Activated T-cell treated with anti-CD3 and anti-CD28 coated beads, Interleukin-2, amount 50 U/mL, for 24 hours (primary cell): ENCODE measurements around the gene GABRR1.

Experiments used
- DNase-seq: peaks from one replicate; pipeline ENCODE4 v3.0.0-alpha.2; 2020
- H3K27ac Mint-ChIP-seq: 2 replicates; pipeline ENCODE4 v1.8.0; 2020; ENCODE audit warnings: mild to moderate bottlenecking, mixed read lengths
- H3K27me3 Mint-ChIP-seq: 2 replicates; pipeline ENCODE4 v1.8.0; 2020; ENCODE audit warnings: mixed read lengths
- H3K36me3 Mint-ChIP-seq: 2 replicates; pipeline ENCODE4 v1.8.0; 2020; ENCODE audit warnings: low read depth, mixed read lengths
- H3K4me1 Mint-ChIP-seq: 2 replicates; pipeline ENCODE4 v1.8.0; 2020; ENCODE audit warnings: low read depth, mixed read lengths
- H3K4me3 Mint-ChIP-seq: 2 replicates; pipeline ENCODE4 v1.8.0; 2020; ENCODE audit warnings: mild to moderate bottlenecking, moderate library complexity, mixed read lengths
- H3K9me3 Mint-ChIP-seq: 2 replicates; pipeline ENCODE4 v1.8.0; 2020; ENCODE audit warnings: mixed read lengths

Gene GABRR1

GRCh38 chr6:89200706-89201215 lies 16.4 kb downstream of the GABRR1 start:
- H3K4me3 Mint-ChIP-seq = no peak overlapping the region
- no peak overlapping the region for H3K27ac Mint-ChIP-seq
- no peaks in the 10 kb centered on the region for H3K36me3 Mint-ChIP-seq
- peaks cover 3% of the 10 kb centered on the region for H3K27me3 Mint-ChIP-seq
- H3K4me1 Mint-ChIP-seq = no peaks in the 10 kb centered on the region
- no peaks in the 10 kb centered on the region for H3K9me3 Mint-ChIP-seq
- DNase-seq = no peak

GRCh38 chr6:89199579-89199978 lies 17.6 kb downstream of the GABRR1 start:
- no peaks in the 10 kb centered on the region for H3K36me3 Mint-ChIP-seq
- no peak for DNase-seq
- peaks cover 4% of the 10 kb centered on the region for H3K9me3 Mint-ChIP-seq
- peaks cover 3% of the 10 kb centered on the region for H3K27me3 Mint-ChIP-seq
- H3K27ac Mint-ChIP-seq = no peak overlapping the region
- no peak overlapping the region for H3K4me3 Mint-ChIP-seq
- no peaks in the 10 kb centered on the region for H3K4me1 Mint-ChIP-seq

DNA sequence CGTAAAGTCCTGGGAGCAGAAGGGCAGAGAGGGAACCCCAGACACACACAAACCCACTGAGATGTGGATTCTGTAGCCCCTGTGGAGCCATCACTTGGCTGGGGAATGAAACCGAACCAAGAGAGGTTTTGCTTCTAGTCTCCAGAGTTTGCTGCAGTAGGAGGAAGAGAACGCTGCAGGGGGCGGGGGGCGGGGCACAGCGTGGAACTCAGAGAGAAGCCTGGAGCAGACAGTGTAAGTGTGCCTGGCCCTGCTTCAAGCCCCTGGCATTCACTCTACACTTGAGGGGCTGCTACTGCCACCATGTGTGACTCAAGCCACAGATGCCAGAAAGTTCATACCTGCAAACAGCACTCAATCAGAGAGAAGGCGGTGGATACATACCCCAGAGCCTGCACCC lies 18.9 kb downstream of the GABRR1 start:
- no peak overlapping the region for H3K27ac Mint-ChIP-seq
- no peak for DNase-seq
- H3K27me3 Mint-ChIP-seq = peaks cover 3% of the 10 kb centered on the region
- peaks cover 15% of the 10 kb centered on the region for H3K9me3 Mint-ChIP-seq
- no peaks in the 10 kb centered on the region for H3K4me1 Mint-ChIP-seq
- H3K4me3 Mint-ChIP-seq = no peak overlapping the region
- H3K36me3 Mint-ChIP-seq = no peaks in the 10 kb centered on the region

GRCh38 chr6:89197141-89197540 lies 20.0 kb downstream of the GABRR1 start:
- DNase-seq = no peak
- Mint-ChIP-seq H3K36me3 (no peaks in the 10 kb centered on the region), H3K27me3 (peaks cover 6% of the 10 kb centered on the region), H3K27ac (no peak overlapping the region), H3K4me1 (no peaks in the 10 kb centered on the region), H3K4me3 (no peak overlapping the region), H3K9me3 (peaks cover 15% of the 10 kb centered on the region)

DNA sequence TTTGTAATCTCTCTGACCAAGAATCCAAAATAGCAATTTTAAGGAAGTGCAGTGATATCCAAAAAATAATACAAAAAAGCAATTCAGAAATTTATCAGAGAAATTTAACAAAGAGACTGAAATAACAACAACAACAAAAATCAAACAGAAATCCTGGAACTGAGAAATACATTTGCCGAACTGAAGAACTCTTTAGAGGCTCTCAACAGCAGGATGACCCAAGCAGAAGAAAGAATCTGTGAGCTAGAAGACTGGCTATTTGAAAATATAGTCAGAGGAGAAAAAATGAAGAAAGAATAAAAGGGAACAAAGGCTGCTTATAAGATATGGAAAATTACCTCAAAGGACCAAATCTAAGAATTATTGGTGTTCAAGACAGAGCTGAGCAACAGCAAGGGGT lies 22.6 kb downstream of the GABRR1 start:
- H3K4me3 Mint-ChIP-seq = no peak overlapping the region
- peaks cover 8% of the 10 kb centered on the region for H3K27me3 Mint-ChIP-seq
- H3K4me1 Mint-ChIP-seq = no peaks in the 10 kb centered on the region
- H3K27ac Mint-ChIP-seq = no peak overlapping the region
- H3K9me3 Mint-ChIP-seq = peaks cover 15% of the 10 kb centered on the region
- no peak for DNase-seq
- no peaks in the 10 kb centered on the region for H3K36me3 Mint-ChIP-seq

GRCh38 chr6:89190741-89191140 lies 26.4 kb downstream of the GABRR1 start:
- Mint-ChIP-seq H3K27me3 (peaks cover 11% of the 10 kb centered on the region), H3K9me3 (peaks cover 15% of the 10 kb centered on the region), H3K27ac (no peak overlapping the region), H3K4me3 (no peak overlapping the region), H3K4me1 (no peaks in the 10 kb centered on the region), H3K36me3 (no peaks in the 10 kb centered on the region)
- DNase-seq = no peak

DNA sequence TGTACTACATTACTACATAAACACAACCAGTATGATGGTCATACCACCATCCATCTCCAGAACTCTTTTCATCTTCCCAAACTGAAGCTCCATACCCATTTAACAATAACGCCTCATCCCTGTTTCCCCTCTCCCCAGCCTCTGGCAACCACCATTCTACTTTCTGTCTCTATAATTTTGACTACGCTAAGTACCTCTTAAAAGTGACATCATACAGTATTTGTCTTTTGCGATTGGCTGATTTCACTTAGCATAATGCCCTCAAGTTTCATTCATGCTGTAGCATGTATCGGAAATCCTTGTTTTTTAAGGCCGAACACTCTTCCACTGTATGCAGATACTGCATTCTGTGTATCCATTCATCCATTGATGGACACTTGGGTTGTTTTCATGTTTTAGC lies 29.7 kb downstream of the GABRR1 start:
- H3K27me3 Mint-ChIP-seq = peaks cover 12% of the 10 kb centered on the region
- H3K9me3 Mint-ChIP-seq = no peaks in the 10 kb centered on the region
- no peaks in the 10 kb centered on the region for H3K36me3 Mint-ChIP-seq
- no peaks in the 10 kb centered on the region for H3K4me1 Mint-ChIP-seq
- no peak for DNase-seq
- H3K4me3 Mint-ChIP-seq = no peak overlapping the region
- H3K27ac Mint-ChIP-seq = no peak overlapping the region

DNA sequence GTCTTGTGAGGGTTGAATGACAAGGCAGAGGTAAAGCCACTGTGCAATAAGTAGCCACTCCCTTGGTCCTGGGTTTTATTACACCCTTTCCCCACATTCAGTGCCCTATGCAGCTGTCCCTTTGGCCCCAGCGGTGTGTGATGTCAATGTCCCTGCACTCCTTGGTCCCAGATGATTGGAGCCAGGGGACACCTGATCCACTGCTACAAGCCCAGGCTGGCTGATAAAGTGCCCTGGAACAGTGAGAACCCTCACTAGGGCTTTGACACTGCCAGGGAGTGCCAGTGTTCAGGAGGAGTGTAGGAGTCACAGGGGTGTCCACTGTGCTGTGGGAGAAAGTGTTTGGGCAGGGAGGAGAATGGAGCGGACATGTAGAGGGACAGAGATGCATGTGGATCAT lies 30.4 kb downstream of the GABRR1 start:
- no peak overlapping the region for H3K27ac Mint-ChIP-seq
- H3K4me3 Mint-ChIP-seq = no peak overlapping the region
- H3K27me3 Mint-ChIP-seq = peaks cover 12% of the 10 kb centered on the region
- no peaks in the 10 kb centered on the region for H3K4me1 Mint-ChIP-seq
- no peak for DNase-seq
- no peaks in the 10 kb centered on the region for H3K9me3 Mint-ChIP-seq
- no peaks in the 10 kb centered on the region for H3K36me3 Mint-ChIP-seq

GRCh38 chr6:89184344-89184743 lies 32.8 kb downstream of the GABRR1 start:
- H3K4me3 Mint-ChIP-seq = no peak overlapping the region
- no peaks in the 10 kb centered on the region for H3K4me1 Mint-ChIP-seq
- no peaks in the 10 kb centered on the region for H3K36me3 Mint-ChIP-seq
- H3K27ac Mint-ChIP-seq = no peak overlapping the region
- no peak for DNase-seq
- H3K9me3 Mint-ChIP-seq = no peaks in the 10 kb centered on the region
- H3K27me3 Mint-ChIP-seq = peaks cover 10% of the 10 kb centered on the region

DNA sequence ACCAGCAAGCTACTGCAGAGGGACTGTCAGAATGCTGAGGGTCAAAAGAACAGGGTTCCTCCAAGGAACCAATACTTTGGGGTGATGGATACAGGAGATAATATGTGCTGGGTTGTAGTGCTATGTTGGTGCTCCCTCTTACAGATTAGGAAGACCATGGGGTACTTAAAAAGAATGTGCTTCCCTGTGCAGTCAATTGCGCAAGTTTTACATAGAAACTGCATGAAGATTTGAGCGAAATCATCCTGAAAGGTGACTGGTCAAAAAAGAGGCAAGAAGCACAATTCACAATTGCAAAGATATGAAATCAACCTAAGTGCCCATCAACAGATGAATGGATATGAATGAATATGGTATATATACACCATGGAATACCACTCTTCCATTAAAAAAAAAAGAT lies 33.9 kb downstream of the GABRR1 start:
- Mint-ChIP-seq H3K27ac (no peak overlapping the region), H3K4me3 (no peak overlapping the region), H3K27me3 (peaks cover 9% of the 10 kb centered on the region), H3K4me1 (no peaks in the 10 kb centered on the region), H3K36me3 (no peaks in the 10 kb centered on the region), H3K9me3 (no peaks in the 10 kb centered on the region)
- DNase-seq = no peak

DNA sequence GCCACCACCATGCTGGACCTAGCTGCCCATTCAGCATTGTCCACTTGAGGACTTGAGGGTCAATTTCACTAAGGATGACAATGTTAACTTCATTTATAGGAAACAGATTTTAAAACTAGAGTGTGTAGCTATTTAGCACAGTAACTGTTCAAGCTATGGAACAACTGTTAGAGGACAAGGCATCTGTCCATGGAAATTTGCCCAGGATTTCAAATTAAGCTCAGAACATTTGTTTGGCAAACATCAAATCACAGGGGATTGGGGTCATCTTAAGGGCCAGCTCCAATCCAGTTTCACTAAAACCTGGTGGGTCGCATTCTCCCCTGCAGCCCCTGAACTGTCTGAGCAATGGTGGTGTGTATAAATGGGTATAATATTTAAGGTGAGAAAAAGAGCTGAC lies 36.2 kb downstream of the GABRR1 start:
- Mint-ChIP-seq H3K4me1 (no peaks in the 10 kb centered on the region), H3K27me3 (peaks cover 7% of the 10 kb centered on the region), H3K27ac (no peak overlapping the region), H3K36me3 (no peaks in the 10 kb centered on the region), H3K4me3 (no peak overlapping the region), H3K9me3 (no peaks in the 10 kb centered on the region)
- no peak for DNase-seq

GRCh38 chr6:89180112-89180511 lies 37.0 kb downstream of the GABRR1 start:
- Mint-ChIP-seq H3K4me1 (no peaks in the 10 kb centered on the region), H3K36me3 (no peaks in the 10 kb centered on the region), H3K27ac (no peak overlapping the region), H3K27me3 (peaks cover 7% of the 10 kb centered on the region), H3K4me3 (no peak overlapping the region), H3K9me3 (no peaks in the 10 kb centered on the region)
- DNase-seq = no peak

GRCh38 chr6:89173634-89174033 lies 43.5 kb downstream of the GABRR1 start:
- Mint-ChIP-seq H3K4me1 (no peaks in the 10 kb centered on the region), H3K27ac (no peak overlapping the region), H3K27me3 (no peaks in the 10 kb centered on the region), H3K9me3 (no peaks in the 10 kb centered on the region), H3K4me3 (no peak overlapping the region), H3K36me3 (no peaks in the 10 kb centered on the region)
- DNase-seq = no peak

DNA sequence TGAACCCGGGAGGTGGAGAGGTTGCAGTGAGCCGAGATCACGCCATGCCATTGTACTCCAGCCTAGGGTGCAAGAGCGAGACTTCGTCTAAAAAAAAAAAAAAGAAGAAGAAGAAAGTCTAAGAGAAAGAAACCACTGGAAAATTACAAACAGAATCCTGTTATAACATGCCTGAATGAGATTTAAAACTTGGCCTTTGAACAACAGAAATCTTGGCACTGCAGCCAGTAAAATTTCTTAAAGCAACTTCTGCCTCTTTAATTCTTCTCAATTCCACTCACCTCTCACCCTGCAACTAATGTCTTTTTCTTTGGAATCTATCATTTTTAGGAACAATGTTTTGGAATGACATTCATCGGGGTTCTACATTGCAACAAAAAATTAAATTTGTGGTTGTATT lies 45.0 kb downstream of the GABRR1 start:
- Mint-ChIP-seq H3K9me3 (no peaks in the 10 kb centered on the region), H3K4me1 (no peaks in the 10 kb centered on the region), H3K27ac (no peak overlapping the region), H3K4me3 (no peak overlapping the region), H3K27me3 (no peaks in the 10 kb centered on the region), H3K36me3 (no peaks in the 10 kb centered on the region)
- no peak for DNase-seq

DNA sequence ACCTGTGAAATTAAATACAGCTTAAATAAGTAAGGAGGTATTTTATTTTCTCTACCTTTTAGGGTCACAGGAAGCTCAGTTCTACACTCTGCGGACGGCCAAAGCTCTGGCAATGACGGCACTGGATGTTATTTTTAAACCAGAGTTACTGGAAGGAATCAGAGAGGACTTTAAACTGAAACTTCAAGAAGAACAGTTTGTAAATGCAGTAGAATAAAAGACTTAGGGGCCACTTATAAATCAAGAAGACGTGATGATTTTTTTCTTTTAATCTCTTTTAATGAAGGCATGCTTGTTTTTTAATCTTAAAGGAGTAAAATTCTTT lies 55.1 kb downstream of the GABRR1 start:
- H3K36me3 Mint-ChIP-seq = peaks cover 70% of the 10 kb centered on the region
- no peak for DNase-seq
- no peaks in the 10 kb centered on the region for H3K9me3 Mint-ChIP-seq
- no peak overlapping the region for H3K27ac Mint-ChIP-seq
- H3K4me1 Mint-ChIP-seq = no peaks in the 10 kb centered on the region
- H3K4me3 Mint-ChIP-seq = no peak overlapping the region
- no peaks in the 10 kb centered on the region for H3K27me3 Mint-ChIP-seq

DNA sequence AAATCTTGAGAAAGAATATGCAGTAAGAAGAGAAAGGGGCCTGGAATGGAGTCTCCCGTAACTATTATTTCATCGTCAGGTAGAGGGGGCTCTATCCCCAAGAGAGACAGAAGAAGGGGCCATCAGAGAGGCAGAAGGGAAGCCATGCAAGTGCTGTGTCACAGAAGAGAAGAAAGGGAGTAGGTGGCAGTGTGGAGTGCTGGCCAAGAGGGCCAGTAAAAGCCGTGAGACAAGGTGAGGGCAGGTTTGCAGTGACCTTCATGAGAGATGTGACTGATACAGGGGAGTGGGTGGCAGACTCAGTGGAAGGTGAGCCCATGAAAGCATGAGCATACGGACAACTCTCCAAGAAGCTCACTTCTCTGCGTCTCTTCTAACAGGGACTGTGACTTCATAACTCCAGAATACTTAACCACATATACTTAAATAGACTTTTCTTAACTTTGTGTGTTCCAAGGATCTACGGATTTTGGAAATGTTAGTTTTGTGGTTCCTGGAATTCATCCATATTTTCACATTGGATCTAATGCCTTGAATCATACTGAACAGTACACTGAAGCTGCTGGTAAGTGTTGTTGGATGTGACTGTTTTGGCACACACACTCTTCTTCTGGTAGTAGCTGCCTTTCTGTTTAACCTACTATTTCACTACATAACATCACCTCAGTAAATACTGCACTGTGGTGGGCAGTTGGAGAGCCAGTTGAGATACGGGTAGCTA lies 55.7 kb downstream of the GABRR1 start:
- no peak for DNase-seq
- no peaks in the 10 kb centered on the region for H3K9me3 Mint-ChIP-seq
- H3K4me3 Mint-ChIP-seq = no peak overlapping the region
- no peaks in the 10 kb centered on the region for H3K4me1 Mint-ChIP-seq
- H3K36me3 Mint-ChIP-seq = peaks cover 73% of the 10 kb centered on the region
- H3K27me3 Mint-ChIP-seq = no peaks in the 10 kb centered on the region
- no peak overlapping the region for H3K27ac Mint-ChIP-seq
